ENCODE data around the gene SLC34A3. TPM values are rescaled to one million over a fixed set of nuclear protein-coding genes. Genes with fewer than 3 reads are reported as not detected.

SLC34A3 gene
- total RNA-seq, 1 experiment from 2014 or later = not detected

DNA sequence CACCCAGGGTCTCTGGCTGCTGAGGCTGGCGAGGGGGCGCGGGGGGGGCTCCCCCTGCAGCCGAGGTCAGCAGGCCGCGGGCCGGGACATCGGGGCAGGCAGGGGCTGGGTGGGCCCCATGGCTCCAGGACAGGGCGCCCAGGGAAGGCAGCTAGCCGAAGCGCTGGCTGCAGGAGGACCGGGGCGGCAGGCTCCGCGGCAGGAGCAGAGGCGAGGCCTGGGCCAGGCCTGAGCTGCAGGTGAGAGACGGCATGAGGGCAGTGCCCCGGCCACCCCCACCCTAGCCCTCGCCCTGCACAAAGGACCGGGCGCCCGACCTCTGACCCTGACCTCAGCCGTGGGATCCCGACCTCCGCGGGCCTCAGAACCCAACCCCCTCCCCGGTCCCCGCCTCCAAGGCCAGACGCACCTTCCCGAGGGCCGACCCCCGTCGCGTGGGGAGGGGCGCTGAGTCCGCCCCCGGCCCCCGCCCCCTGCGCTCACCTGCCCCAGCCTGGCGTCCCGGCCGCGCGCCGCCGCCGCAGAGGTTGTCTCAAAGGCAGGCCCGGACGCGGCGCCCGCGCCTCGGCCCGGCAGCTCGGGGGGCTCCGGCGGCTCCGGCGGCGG, 9.1 kb upstream of the SLC34A3 start:
- intact Hi-C loops (cut with micrococcal nuclease) = loop anchor here (10.0 kb wide), 2 partner anchors 47 to 177 kb away; partner anchors contain the start of genes LRRC26, NPDC1 and TMEM210

DNA sequence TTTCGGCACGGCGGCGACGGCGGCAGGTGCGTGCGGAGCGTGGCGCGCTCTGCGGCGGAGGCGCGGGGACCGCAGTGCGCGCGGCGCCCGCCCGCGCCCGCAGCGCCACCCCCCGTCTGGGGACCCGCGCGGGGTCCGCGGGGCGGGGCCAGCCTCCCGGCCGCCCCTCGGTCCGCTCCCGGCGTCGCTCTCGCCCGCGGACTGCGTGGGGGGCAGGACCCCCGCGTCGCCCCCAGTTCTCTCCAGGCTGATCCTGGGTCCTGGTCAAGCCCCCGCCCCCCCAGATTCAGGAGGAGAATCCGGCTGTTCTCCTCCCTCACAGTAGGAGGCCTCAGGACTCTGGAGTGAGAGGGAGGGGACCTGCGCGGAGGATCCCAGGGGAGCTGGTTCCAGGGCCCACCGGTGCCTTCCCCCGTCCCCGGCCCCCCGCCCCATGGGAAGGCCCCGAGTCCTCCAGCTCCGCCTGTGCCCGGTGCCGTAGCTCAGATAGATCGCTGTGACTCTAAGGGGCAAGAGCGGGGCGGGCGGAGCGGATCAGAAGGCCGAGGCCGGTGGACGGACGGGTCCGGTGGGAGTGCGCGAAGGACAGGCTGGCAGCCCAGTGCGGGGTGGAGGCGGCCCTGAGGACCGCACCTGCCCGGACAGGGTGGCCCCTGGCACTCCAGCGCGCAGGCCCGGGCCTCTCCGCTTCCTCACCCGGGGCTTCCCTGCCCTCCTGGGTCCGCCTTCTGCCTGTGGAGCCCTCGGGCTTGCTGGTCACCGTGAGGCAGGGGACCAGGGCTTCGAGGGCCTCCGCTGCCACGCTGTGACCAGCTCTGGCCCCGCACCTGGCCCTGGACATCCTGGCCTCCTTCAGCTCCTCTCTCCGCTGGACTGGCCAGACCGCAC, 8.3 kb upstream of the SLC34A3 start, which contains the start of gene RNF208:
TSS of gene RNF208 (minus strand) at position 51 of the 888 bp plus-strand sequence. CDS start 1,028 bp downstream, outside the sequence.
- Mint-ChIP-seq H3K27me3 (ENCODE audit: insufficient read depth, unreplicated experiment) (no peaks in the 10 kb centered on the region), H3K27ac (ENCODE audit: low read depth, unreplicated experiment) (peak within 1 kb of the TSS; percentile 61), H3K4me1 (ENCODE audit: insufficient read depth, unreplicated experiment) (peaks cover 10% of the 10 kb centered on the region), H3K36me3 (ENCODE audit: insufficient read depth, unreplicated experiment) (peaks cover 1% of the 10 kb centered on the region), H3K4me3 (ENCODE audit: unreplicated experiment) (peak within 1 kb of the TSS; percentile 83), H3K9me3 (ENCODE audit: unreplicated experiment) (no peaks in the 10 kb centered on the region)
- DNase-seq (ENCODE audit: unreplicated experiment) = no peak
- intact Hi-C loops (cut with micrococcal nuclease) = loop anchor here (10.0 kb wide), 2 partner anchors 48 to 178 kb away; partner anchors contain the start of genes LRRC26, NPDC1 and TMEM210
- ChIA-PET POLR2A (interaction anchor here (0.6 to 6.3 kb wide), 16 partner anchors 8 to 361 kb away, joined by 3 to 73 read pairs (median 6); partner anchors contain the start of genes ANAPC2, EXD3, MAN1B1 and NDOR1), CTCF (interaction anchor here (0.7 to 5.6 kb wide), 3 partner anchors 15 to 33 kb away, joined by 3 to 36 read pairs (median 3); no protein-coding TSS in a partner anchor)
- no peak for TF ChIP-seq CTCF (IDR thresholded peaks at IDR 0.05; ENCODE audit: unreplicated experiment)
- BruUV-seq (replicated peaks) = no TSS peak

More for the DNA sequence above, 9.1 kb upstream of the SLC34A3 start:
- no TSS peak for BruUV-seq (replicated peaks)
- peaks cover 10% of the 10 kb centered on the region for H3K4me1 Mint-ChIP-seq (ENCODE audit: insufficient read depth, unreplicated experiment)
- H3K9me3 Mint-ChIP-seq (ENCODE audit: unreplicated experiment) = no peaks in the 10 kb centered on the region
- no peak for DNase-seq (ENCODE audit: unreplicated experiment)
- H3K27ac Mint-ChIP-seq (ENCODE audit: low read depth, unreplicated experiment) = no peak overlapping the region
- H3K4me3 Mint-ChIP-seq (ENCODE audit: unreplicated experiment) = no peak overlapping the region
- POLR2A ChIA-PET = interaction anchor here (0.6 to 1.6 kb wide), 2 partner anchors 92 to 238 kb away, joined by 4 read pairs; partner anchors contain the start of gene NSMF
- H3K27me3 Mint-ChIP-seq (ENCODE audit: insufficient read depth, unreplicated experiment) = no peaks in the 10 kb centered on the region
- peaks cover 5% of the 10 kb centered on the region for H3K36me3 Mint-ChIP-seq (ENCODE audit: insufficient read depth, unreplicated experiment)
- CTCF ChIA-PET = no interaction called here
- no peak for TF ChIP-seq CTCF (IDR thresholded peaks at IDR 0.05; ENCODE audit: unreplicated experiment)

- POLR2A ChIA-PET = interaction anchor here (0.6 to 6.3 kb wide), 20 partner anchors 8 to 814 kb away, joined by 3 to 73 read pairs (median 5); partner anchors contain the start of genes ANAPC2, EXD3, MAN1B1 and NDOR1
- H3K27me3 Mint-ChIP-seq (ENCODE audit: insufficient read depth, unreplicated experiment) = no peaks in the 10 kb centered on the region
- H3K27ac Mint-ChIP-seq (ENCODE audit: low read depth, unreplicated experiment) = peak overlapping the region; percentile 61
- H3K4me3 Mint-ChIP-seq (ENCODE audit: unreplicated experiment) = peak overlapping the region; percentile 83
- no peak for TF ChIP-seq CTCF (IDR thresholded peaks at IDR 0.05; ENCODE audit: unreplicated experiment)
- CTCF ChIA-PET = interaction anchor here (0.6 to 5.6 kb wide), 4 partner anchors 14 to 858 kb away, joined by 3 to 36 read pairs (median 3); no protein-coding TSS in a partner anchor
- no TSS peak for BruUV-seq (replicated peaks)
- no peaks in the 10 kb centered on the region for H3K9me3 Mint-ChIP-seq (ENCODE audit: unreplicated experiment)
- no peaks in the 10 kb centered on the region for H3K36me3 Mint-ChIP-seq (ENCODE audit: insufficient read depth, unreplicated experiment)
- DNase-seq (ENCODE audit: unreplicated experiment) = peak; percentile 98
- peaks cover 15% of the 10 kb centered on the region for H3K4me1 Mint-ChIP-seq (ENCODE audit: insufficient read depth, unreplicated experiment)
- intact Hi-C loops (cut with micrococcal nuclease) = loop anchor here (10.0 kb wide), 2 partner anchors 49 to 179 kb away; partner anchors contain the start of genes LRRC26, NPDC1 and TMEM210
Observed at GRCh38 chr9:137223078-137223970, 7.4 kb upstream of the SLC34A3 start.

Data from MCF 10A (cell line).